SK-N-SH (cell line): ENCODE results near the gene KAT2A. TPM values are rescaled to one million over a fixed set of nuclear protein-coding genes. Genes with fewer than 3 reads are reported as not detected.

Experiments
- CTCF ChIA-PET: fragments of 300-600, 350-600 bp; formaldehyde crosslinking; extraction: SDS; loops from one replicate; lab custom pipeline; 2021; lab: Yijun Ruan, JAX
- POLR2A ChIA-PET: fragments of 350-600 bp; sonication (Branson Sonifier 250); formaldehyde crosslinking; extraction: SDS; loops from one replicate; lab custom pipeline; 2020; ENCODE audit warnings: antibody characterized with exemption, inconsistent platforms; lab: Yijun Ruan, JAX
- DNase-seq: peaks from one replicate; pipeline ENCODE4 v3.0.0; 2012
- H2AFZ ChIP-seq: fragments of 200-600 bp; sonication (generic); 2 replicates; pipeline ENCODE4 v1.8.1; 2016; ENCODE audit warnings: antibody characterized with exemption, mild to moderate bottlenecking, low read depth
- H3F3A ChIP-seq: fragments of 200-600 bp; sonication (generic); replicated peaks from 2 replicates; pipeline ENCODE3; 2016; ENCODE audit warnings: antibody characterized with exemption, mild to moderate bottlenecking; ENCODE audit not compliant: insufficient read depth
- H3K27ac ChIP-seq, 2 experiments: fragments of 200-500 bp in 1 of 2; fragments of 200-600 bp in 1 of 2; sonication (Bioruptor generic) in 1 of 2; sonication (generic), shearing (Covaris generic) in 1 of 2; 2 replicates each; pipeline versions ENCODE4 v1.5.1 to v1.6.1; 2014 to 2016; ENCODE audit warnings: low read depth in 2 of 2, inconsistent platforms in 1 of 2, low read length in 1 of 2, mild to moderate bottlenecking in 1 of 2, mixed read lengths in 1 of 2
- H3K27me3 ChIP-seq: fragments of 200-600 bp; sonication (generic), shearing (Covaris generic); 2 replicates; pipeline ENCODE4 v1.6.1; 2016; ENCODE audit warnings: mixed run types; ENCODE audit not compliant: insufficient read depth
- H3K36me3 ChIP-seq, 2 experiments: fragments of 200-500 bp in 1 of 2; fragments of 200-600 bp in 1 of 2; sonication (Bioruptor generic) in 1 of 2; sonication (generic) in 1 of 2; replicated peaks in 1 of 2; 2 replicates each; pipeline versions ENCODE3 to v1.5.1; 2014 to 2016; ENCODE audit warnings: low read length in 1 of 2, mild to moderate bottlenecking in 1 of 2; ENCODE audit not compliant: insufficient read depth in 2 of 2, control insufficient read depth in 1 of 2
- H3K4me1 ChIP-seq, 2 experiments: fragments of 200-500 bp in 1 of 2; fragments of 200-600 bp in 1 of 2; sonication (Bioruptor generic) in 1 of 2; sonication (generic), shearing (Covaris generic) in 1 of 2; 2 replicates each; pipeline versions ENCODE4 v1.5.1 to v1.6.1; 2014 to 2016; ENCODE audit warnings: low read depth in 1 of 2, low read length in 1 of 2, mixed run types in 1 of 2; ENCODE audit not compliant: insufficient read depth in 2 of 2, control insufficient read depth in 1 of 2
- H3K4me2 ChIP-seq: fragments of 200-600 bp; sonication (generic), shearing (Covaris generic); 2 replicates; pipeline ENCODE4 v1.6.1; 2017; ENCODE audit warnings: mixed run types
- H3K4me3 ChIP-seq, 2 experiments: fragments of 200-500 bp in 1 of 2; fragments of 200-600 bp in 1 of 2; sonication (Bioruptor generic) in 1 of 2; sonication (generic), shearing (Covaris generic) in 1 of 2; 2 replicates each; pipeline versions ENCODE4 v1.5.1 to v1.8.1; 2014 to 2016; ENCODE audit warnings: low read depth in 2 of 2, inconsistent platforms in 1 of 2, low read length in 1 of 2, mild to moderate bottlenecking in 1 of 2, mixed read lengths in 1 of 2, moderate library complexity in 1 of 2
- H3K79me2 ChIP-seq: fragments of 200-600 bp; sonication (generic); 2 replicates; pipeline ENCODE4 v1.8.1; 2017; ENCODE audit warnings: mild to moderate bottlenecking; ENCODE audit not compliant: insufficient read depth
- H3K9ac ChIP-seq: fragments of 200-600 bp; sonication (generic); 2 replicates; pipeline ENCODE4 v1.6.1; 2017; ENCODE audit warnings: mixed run types
- H3K9me2 ChIP-seq: fragments of 200-600 bp; sonication (generic); 2 replicates; pipeline ENCODE4 v1.6.1; 2017; ENCODE audit warnings: mixed run types
- H3K9me3 ChIP-seq: fragments of 200-600 bp; sonication (generic); 2 replicates; pipeline ENCODE4 v1.6.1; 2017; ENCODE audit warnings: mixed run types, mild to moderate bottlenecking, moderate library complexity
- H4K20me1 ChIP-seq: fragments of 200-600 bp; sonication (generic); 2 replicates; pipeline ENCODE4 v1.6.1; 2017; ENCODE audit warnings: mild to moderate bottlenecking, mixed run types; ENCODE audit not compliant: insufficient read depth
- CHD2 ChIP-seq: fragments of 150-350 bp; IDR thresholded peaks from 2 replicates; pipeline ENCODE4 v1.6.1; 2018; ENCODE audit warnings: low read length; ENCODE audit not compliant: partially characterized antibody
- EZH2phosphoT487 ChIP-seq: fragments of 200-600 bp; sonication (generic); IDR thresholded peaks from 2 replicates; pipeline ENCODE4 v1.6.1; 2017; ENCODE audit warnings: low read depth, mixed run types, mild to moderate bottlenecking, antibody characterized with exemption, moderate library complexity, borderline replicate concordance
- FOXM1 ChIP-seq: IDR thresholded peaks from 2 replicates; pipeline ENCODE4 v1.4.0; 2012; ENCODE audit warnings: low read depth, mild to moderate bottlenecking
- JUND ChIP-seq: IDR thresholded peaks from 2 replicates; pipeline ENCODE4 v1.4.0; 2012
- MAX ChIP-seq: IDR thresholded peaks from 2 replicates; pipeline ENCODE4 v1.4.0; 2012; ENCODE audit warnings: low read depth
- MXI1 ChIP-seq: IDR thresholded peaks from 2 replicates; pipeline ENCODE4 v1.6.1; 2012; ENCODE audit warnings: mild to moderate bottlenecking, low read depth, low read length, improper control_type of control experiment
- POLR2AphosphoS5 ChIP-seq: IDR thresholded peaks from 2 replicates; pipeline ENCODE4 v1.6.1; 2012; ENCODE audit warnings: low read depth, low read length
- SMC3 ChIP-seq: IDR thresholded peaks from 2 replicates; pipeline ENCODE4 v1.6.1; 2012; ENCODE audit warnings: low read depth, low read length, improper control_type of control experiment
- YY1 ChIP-seq: IDR thresholded peaks from 2 replicates; pipeline ENCODE4 v1.4.0; 2012; ENCODE audit warnings: low read depth, mild to moderate bottlenecking
- WGBS: methylation state at CpG from one replicate; pipeline ENCODE4 v1.1.6; 2017; ENCODE audit warnings: low lambda C conversion rate; 5-methylcytosine and 5-hydroxymethylcytosine counted together
- polyA plus RNA-seq, 3 experiments: library from polyadenylated mRNA; depleted of rRNA; stranded (reverse); fragments of >200 nt; gene quantifications; 2 replicates each; pipeline ENCODE4 v1.2.3, GENCODE V29; 2012

Gene KAT2A
- polyA plus RNA-seq, 1 of the 3 experiments (the other 2 are of a cell fraction): 45.1 TPM

GRCh38 chr17:42076797-42077559, 44.2 kb downstream of the KAT2A start:
- no peak overlapping the region for H2AFZ ChIP-seq
- TF ChIP-seq FOXM1 (no peak), SMC3 (no peak)
- H3K4me2 ChIP-seq: no peak overlapping the region
- H3K9me2 ChIP-seq: no peaks in the 10 kb centered on the region
- peaks cover 0 to 3% of the 10 kb centered on the region in 2 experiments; a peak in 1 of 4 replicates for H3K4me1 ChIP-seq
- ChIA-PET CTCF (interaction anchor here (1.4 to 2.0 kb wide), 2 partner anchors 9 to 24 kb away, joined by 7 to 9 read pairs; no protein-coding TSS in a partner anchor), POLR2A (no interaction called here)
- no peak for DNase-seq
- no peaks in the 10 kb centered on the region for H3K9me3 ChIP-seq
- peaks cover 6% of the 10 kb centered on the region for H3F3A ChIP-seq
- WGBS: 83% methylated on average over 4 of the region's 4 CpGs
- H3K36me3 ChIP-seq: no peaks in the 10 kb centered on the region
- H3K9ac ChIP-seq: no peak overlapping the region
- no peaks in the 10 kb centered on the region for H3K79me2 ChIP-seq
- no peaks in the 10 kb centered on the region for H4K20me1 ChIP-seq
- H3K4me3 ChIP-seq: no peak overlapping the region
- no peaks in the 10 kb centered on the region for H3K27me3 ChIP-seq
- H3K27ac ChIP-seq: no peak overlapping the region

GRCh38 chr17:42075789-42076188, 45.4 kb downstream of the KAT2A start:
- Histone ChIP-seq H3K4me3 (no peak overlapping the region), H4K20me1 (no peaks in the 10 kb centered on the region), H3K4me2 (no peak overlapping the region), H3K27ac (no peak overlapping the region), H3K9me3 (no peaks in the 10 kb centered on the region), H3K4me1 (peaks cover 0 to 4% of the 10 kb centered on the region in 2 experiments; a peak in 1 of 4 replicates), H3K36me3 (no peaks in the 10 kb centered on the region), H3K79me2 (no peaks in the 10 kb centered on the region), H3F3A (peaks cover 6% of the 10 kb centered on the region), H3K9me2 (no peaks in the 10 kb centered on the region), H2AFZ (no peak overlapping the region), H3K27me3 (no peaks in the 10 kb centered on the region), H3K9ac (no peak overlapping the region)
- ChIA-PET POLR2A (no interaction called here), CTCF (interaction anchor here (0.7 to 2.0 kb wide), 3 partner anchors 8 to 26 kb away, joined by 3 to 7 read pairs (median 3); no protein-coding TSS in a partner anchor)
- no peak for DNase-seq
- no peak for TF ChIP-seq CHD2
- no peak for TF ChIP-seq POLR2AphosphoS5
- no peak for TF ChIP-seq MXI1
- no peak for TF ChIP-seq YY1
- no peak for TF ChIP-seq EZH2phosphoT487
- TF ChIP-seq MAX: no peak
- no peak for TF ChIP-seq JUND
- WGBS: 72% methylated on average over 6 of the region's 6 CpGs
